GM19397 (cell line): ENCODE results near the gene STK11.
"Not testable (repeated sequence)": the region's sequence is repeated elsewhere in the genome, so short reads cannot be mapped to it uniquely, and the experiment has no call there.

Experiments used
- ATAC-seq: cut with Tn5 transposase; IDR thresholded peaks from one replicate; pipeline ENCODE4 v1.9.1; 2021; ENCODE audit warnings: mild to moderate bottlenecking, moderate library complexity; ENCODE audit not compliant: unreplicated experiment

STK11 gene

GRCh38 chr19:1168572-1169410, 36.8 kb upstream of the STK11 start:
- ATAC-seq = no peak

GRCh38 chr19:1169411-1169791, 36.2 kb upstream of the STK11 start:
- ATAC-seq = no peak

- no peak for ATAC-seq
Measured at GRCh38 chr19:1169921-1170885, 35.4 kb upstream of the STK11 start.

- ATAC-seq = no peak
Measured at GRCh38 chr19:1170938-1171754, 34.4 kb upstream of the STK11 start.

GRCh38 chr19:1171755-1172352, 33.7 kb upstream of the STK11 start:
- ATAC-seq = no peak

- ATAC-seq = no peak
Measured at GRCh38 chr19:1172353-1173158, 33.0 kb upstream of the STK11 start.

GRCh38 chr19:1173159-1173844, 32.3 kb upstream of the STK11 start:
- ATAC-seq = no peak

GRCh38 chr19:1173845-1174809, 31.5 kb upstream of the STK11 start, which contains the start of gene SBNO2:
Gene SBNO2, minus strand, starts transcription at chr19:1174268. Its CDS starts 19,992 bp downstream, at chr19:1154276.
- ATAC-seq = peak; percentile 79

GRCh38 chr19:1177322-1178114, 28.1 kb upstream of the STK11 start:
- ATAC-seq = no peak

GRCh38 chr19:1181606-1182005, 24.0 kb upstream of the STK11 start:
- no peak for ATAC-seq

- no peak for ATAC-seq
Measured at GRCh38 chr19:1182068-1182467, 23.5 kb upstream of the STK11 start.

- no peak for ATAC-seq
Measured at GRCh38 chr19:1182727-1183126, 22.9 kb upstream of the STK11 start.

GRCh38 chr19:1183543-1184172, 21.9 kb upstream of the STK11 start:
- no peak for ATAC-seq

- ATAC-seq = no peak
Measured at GRCh38 chr19:1189419-1189818, 16.2 kb upstream of the STK11 start.

- no peak for ATAC-seq
Measured at GRCh38 chr19:1199531-1199930, 6.0 kb upstream of the STK11 start.

- ATAC-seq = not testable (repeated sequence)
Measured at GRCh38 chr19:1200614-1201013, 5.0 kb upstream of the STK11 start.
